B cell (primary cell): ENCODE data around the gene THRB. TPM values are rescaled to one million over a fixed set of nuclear protein-coding genes. Genes with fewer than 3 reads are reported as not detected.

ENCODE experiments used
- ATAC-seq: fragments of 200-7000 bp; cut with Tn5 transposase; one replicate; pipeline ENCODE4 v1.10.0; 2021; ENCODE audit warnings: low read depth, mild to moderate bottlenecking, moderate number of reproducible peaks, moderate library complexity
- CTCF ChIA-PET: fragments of 350-600 bp; sonication (Branson Sonifier 250); formaldehyde crosslinking; loops from one replicate; lab custom pipeline; 2021; ENCODE audit warnings: antibody characterized with exemption, inconsistent platforms; lab: Charles Lee
- POLR2A ChIA-PET: fragments of 350-600 bp; sonication (Branson Sonifier 250); formaldehyde crosslinking; loops from one replicate; lab custom pipeline; 2021; ENCODE audit warnings: antibody characterized with exemption; lab: Charles Lee
- DNase-seq: peaks from one replicate; pipeline ENCODE4 v3.0.0; 2013
- H2AFZ ChIP-seq: 2 replicates; pipeline ENCODE4 v1.6.1; 2012; ENCODE audit warnings: mild to moderate bottlenecking, low read depth, low read length; ENCODE audit not compliant: insufficient read depth, poor library complexity, severe bottlenecking
- H3K27ac ChIP-seq, 2 donors: 1 replicate in 1 of 2; 2 replicates in 1 of 2; pipeline ENCODE4 v1.5.1; 2012 to 2013; ENCODE audit warnings: low read length in 2 of 2, mild to moderate bottlenecking in 2 of 2, moderate library complexity in 1 of 2
- H3K27me3 ChIP-seq, 4 experiments: fragments of 200-600 bp in 1 of 4; sonication (generic) in 1 of 4; replicated peaks in 1 of 4; 1 replicate in 2 of 4; 2 replicates in 2 of 4; pipeline versions ENCODE4 v1.6.1 to v1.7.0; 2013 to 2016; ENCODE audit warnings: low read length in 3 of 4, mild to moderate bottlenecking in 2 of 4, mixed read lengths in 1 of 4, moderate library complexity in 1 of 4; ENCODE audit not compliant: insufficient read depth in 4 of 4, control insufficient read depth in 3 of 4; ENCODE audit errors: control extremely low read depth in 1 of 4
- H3K36me3 ChIP-seq, 2 experiments: replicated peaks in 1 of 2; 1 replicate in 1 of 2; 2 replicates in 1 of 2; pipeline versions ENCODE4 v1.6.1 to v1.7.1; 2013; ENCODE audit warnings: low read length in 1 of 2; ENCODE audit not compliant: insufficient read depth in 2 of 2, control insufficient read depth in 1 of 2; ENCODE audit errors: control extremely low read depth in 1 of 2, extremely low read depth in 1 of 2
- H3K4me1 ChIP-seq, 2 donors: fragments of 200-600 bp in 1 of 2; sonication (generic) in 1 of 2; 1 replicate in 1 of 2; 2 replicates in 1 of 2; pipeline versions ENCODE4 v1.5.1 to v1.6.1; 2013 to 2017; ENCODE audit warnings: low read length in 2 of 2; ENCODE audit not compliant: control insufficient read depth in 2 of 2, insufficient read depth in 2 of 2
- H3K4me2 ChIP-seq: replicated peaks from 2 replicates; pipeline ENCODE3; 2012; ENCODE audit warnings: mild to moderate bottlenecking, low read depth, low read length; ENCODE audit not compliant: poor library complexity, severe bottlenecking
- H3K4me3 ChIP-seq, 5 experiments: fragments of 200-600 bp in 1 of 5; sonication (generic) in 1 of 5; 1 replicate in 3 of 5; 2 replicates in 2 of 5; pipeline versions ENCODE4 v1.5.1 to v1.7.0; 2011 to 2016; ENCODE audit warnings: low read length in 4 of 5, mild to moderate bottlenecking in 4 of 5, low read depth in 2 of 5, control low read depth in 1 of 5, moderate library complexity in 1 of 5; ENCODE audit not compliant: insufficient read depth in 1 of 5; ENCODE audit errors: control extremely low read depth in 1 of 5, extremely low read depth in 1 of 5
- H3K79me2 ChIP-seq: fragments of 200-600 bp; sonication (generic); one replicate; pipeline ENCODE4 v1.6.0; 2016; ENCODE audit warnings: low read length; ENCODE audit not compliant: control insufficient read depth, insufficient read depth
- H3K9ac ChIP-seq: fragments of 200-600 bp; sonication (generic); 2 replicates; pipeline ENCODE4 v1.6.1; 2017; ENCODE audit warnings: mild to moderate bottlenecking, low read length, moderate library complexity
- H3K9me3 ChIP-seq, 3 donors: one replicate each; pipeline versions ENCODE4 v1.6.1 to v1.7.1; 2013; ENCODE audit warnings: low read length in 2 of 3; ENCODE audit not compliant: control insufficient read depth in 2 of 3, insufficient read depth in 1 of 3; ENCODE audit errors: control extremely low read depth in 1 of 3
- H4K20me1 ChIP-seq: 2 replicates; pipeline ENCODE4 v1.6.0; 2012; ENCODE audit warnings: mild to moderate bottlenecking, low read length; ENCODE audit not compliant: insufficient read depth, control insufficient read depth, poor library complexity, severe bottlenecking
- H3K27ac Mint-ChIP-seq: one replicate; pipeline ENCODE4 v1.8.0; 2021; ENCODE audit warnings: mixed read lengths
- H3K27me3 Mint-ChIP-seq: one replicate; pipeline ENCODE4 v1.8.0; 2021; ENCODE audit warnings: mixed read lengths
- H3K4me1 Mint-ChIP-seq: one replicate; pipeline ENCODE4 v1.8.0; 2021; ENCODE audit warnings: mixed read lengths
- H3K4me3 Mint-ChIP-seq: one replicate; pipeline ENCODE4 v1.8.0; 2021; ENCODE audit warnings: mixed read lengths
- H3K9me3 Mint-ChIP-seq: one replicate; pipeline ENCODE4 v1.8.0; 2022; ENCODE audit warnings: mixed read lengths; ENCODE audit not compliant: insufficient read depth
- CTCF ChIP-seq: fragments of 200-600 bp; IDR thresholded peaks from one replicate; pipeline ENCODE4 v1.8.0; 2022; ENCODE audit warnings: antibody characterized with exemption, mild to moderate bottlenecking
- EZH2 ChIP-seq: IDR thresholded peaks from 2 replicates; pipeline ENCODE4 v1.6.1; 2012; ENCODE audit warnings: borderline replicate concordance, low read depth, mild to moderate bottlenecking, moderate library complexity, low read length; ENCODE audit not compliant: insufficient read depth, poor library complexity, severe bottlenecking
- WGBS: methylation state at CpG from one replicate; pipeline ENCODE4 v1.1.5; 2013; ENCODE audit warnings: missing lambda C conversion rate; ENCODE audit not compliant: insufficient coverage; 5-methylcytosine and 5-hydroxymethylcytosine counted together
- intact Hi-C: fragments of 100-400 bp; cut with micrococcal nuclease; formaldehyde crosslinking; loops from one replicate; pipeline ENCODE4 v1.10.0; 2022
- polyA plus RNA-seq: library from polyadenylated mRNA; depleted of rRNA; stranded (reverse); fragments of >200 nt; gene quantifications from 2 replicates; pipeline ENCODE4 v1.2.3, GENCODE V29; 2012
- total RNA-seq, 2 donors: library from RNA; stranded (reverse); fragments of 120-200 nt in 1 of 2; gene quantifications; 1 replicate in 1 of 2; 2 replicates in 1 of 2; pipeline versions ENCODE4 v1.2.3 to v1.2.4, GENCODE V29; 2013 to 2022

The THRB gene
- total and polyA plus RNA-seq, 2 donors (not counting 1 experiment from before 2014, with no cell fraction given): 0.86 to 1.8 TPM

GRCh38 chr3:24225385-24225950 is 269.2 kb downstream of the THRB start:
- Histone ChIP-seq H3K27me3 (no peaks in the 10 kb centered on the region), H3K4me3 (no peak overlapping the region), H2AFZ (peak overlapping the region; percentile 20), H3K4me1 (peaks cover 9 to 10% of the 10 kb centered on the region in 2 donors), H3K27ac (no peak overlapping the region), H3K4me2 (no peak overlapping the region), H3K79me2 (no peaks in the 10 kb centered on the region), H3K36me3 (no peaks in the 10 kb centered on the region), H3K9me3 (no peaks in the 10 kb centered on the region), H3K9ac (no peak overlapping the region), H4K20me1 (no peaks in the 10 kb centered on the region)
- CTCF ChIA-PET: interaction anchor here (1.4 kb wide), 1 partner anchor 12 kb away, joined by 4 read pairs; no protein-coding TSS in a partner anchor
- Mint-ChIP-seq H3K27me3 (peaks cover 12% of the 10 kb centered on the region), H3K27ac (no peak overlapping the region), H3K4me1 (peaks cover 11% of the 10 kb centered on the region), H3K4me3 (no peak overlapping the region), H3K9me3 (no peaks in the 10 kb centered on the region)
- DNase-seq (no peak), ATAC-seq (no peak)
- intact Hi-C loops: no loop called here
- POLR2A ChIA-PET: no interaction called here
- no peak for TF ChIP-seq EZH2
- TF ChIP-seq CTCF: no peak
- 67% methylated on average over 2 of the region's 5 CpGs for WGBS

DNA sequence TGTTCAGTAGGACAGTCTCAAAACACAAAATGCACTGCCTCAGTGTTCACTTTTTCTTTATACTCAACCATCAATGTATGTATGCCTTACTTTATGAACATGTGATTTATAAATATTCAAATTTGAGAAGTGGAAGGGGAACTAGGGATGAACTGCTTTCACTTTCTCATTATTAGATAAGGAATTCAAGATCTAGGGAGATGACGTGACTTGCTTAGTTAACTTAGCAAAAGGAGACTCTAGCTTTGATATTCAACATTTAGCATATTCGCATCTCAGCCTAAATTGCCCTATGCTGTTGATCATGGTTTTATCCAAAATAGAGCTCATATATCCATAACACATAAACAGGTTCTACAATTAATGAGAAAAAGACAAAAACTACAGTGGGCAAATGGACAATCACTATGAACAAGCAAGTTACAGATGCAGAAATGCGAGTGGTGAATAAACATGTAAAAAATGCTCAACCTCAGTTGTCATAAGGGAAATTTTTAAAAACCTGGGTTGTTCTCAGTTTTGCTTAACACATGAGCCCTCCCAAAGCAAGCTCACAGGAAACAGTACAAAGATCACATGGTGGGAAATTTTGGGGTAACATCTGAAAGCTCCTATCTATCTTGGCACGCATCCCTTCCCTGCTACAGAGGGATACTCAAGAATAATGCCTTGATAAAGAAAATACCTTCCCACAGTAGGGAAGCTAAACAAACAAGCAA is 269.8 kb downstream of the THRB start:
- H3K4me1 ChIP-seq: peaks cover 9 to 10% of the 10 kb centered on the region in 2 donors
- Mint-ChIP-seq H3K9me3 (no peaks in the 10 kb centered on the region), H3K4me3 (no peak overlapping the region), H3K27ac (no peak overlapping the region), H3K27me3 (peaks cover 12% of the 10 kb centered on the region), H3K4me1 (peaks cover 11% of the 10 kb centered on the region)
- WGBS: 83% methylated on average over 1 of the region's 4 CpGs
- no peaks in the 10 kb centered on the region for H3K36me3 ChIP-seq
- no peak overlapping the region for H3K9ac ChIP-seq
- TF ChIP-seq EZH2 (no peak), CTCF (no peak)
- no peaks in the 10 kb centered on the region for H3K9me3 ChIP-seq
- CTCF ChIA-PET: interaction anchor here (1.4 kb wide), 1 partner anchor 12 kb away, joined by 4 read pairs; no protein-coding TSS in a partner anchor
- no peak overlapping the region for H3K27ac ChIP-seq
- intact Hi-C loops: no loop called here
- H4K20me1 ChIP-seq: no peaks in the 10 kb centered on the region
- POLR2A ChIA-PET: no interaction called here
- no peaks in the 10 kb centered on the region for H3K79me2 ChIP-seq
- peak overlapping the region; percentile 20 for H2AFZ ChIP-seq
- ATAC-seq: no peak
- H3K4me3 ChIP-seq: no peak overlapping the region
- H3K4me2 ChIP-seq: peak overlapping the region; percentile 19
- H3K27me3 ChIP-seq: no peaks in the 10 kb centered on the region
- no peak for DNase-seq
